Endodermal cell (in vitro differentiated cells): ENCODE results near the gene KLRC3. TPM values are rescaled to one million over a fixed set of nuclear protein-coding genes. Genes with fewer than 3 reads are reported as not detected.

Experiments used
- DNase-seq: peaks from one replicate; pipeline ENCODE4 v3.0.0-alpha.2; 2017
- H3K27ac ChIP-seq: 2 replicates; pipeline ENCODE4 v1.5.1; 2013; ENCODE audit warnings: mild to moderate bottlenecking, low read depth, low read length, moderate library complexity
- H3K27me3 ChIP-seq: 2 replicates; pipeline ENCODE4 v1.6.1; 2013; ENCODE audit warnings: mild to moderate bottlenecking, low read length, moderate library complexity; ENCODE audit not compliant: insufficient read depth, control insufficient read depth, poor library complexity, severe bottlenecking
- H3K36me3 ChIP-seq: 2 replicates; pipeline ENCODE4 v1.7.0; 2013; ENCODE audit warnings: mild to moderate bottlenecking, low read length, moderate library complexity; ENCODE audit not compliant: control insufficient read depth, insufficient read depth
- H3K4me1 ChIP-seq: one replicate; pipeline ENCODE4 v1.7.0; 2013; ENCODE audit warnings: low read length; ENCODE audit not compliant: control insufficient read depth, insufficient read depth
- H3K4me3 ChIP-seq: 2 replicates; pipeline ENCODE4 v1.5.1; 2013; ENCODE audit warnings: mild to moderate bottlenecking, low read length, moderate library complexity
- H3K9ac ChIP-seq: 2 replicates; pipeline ENCODE4 v1.6.1; 2013; ENCODE audit warnings: mild to moderate bottlenecking, low read length, moderate library complexity; ENCODE audit not compliant: poor library complexity, severe bottlenecking; ENCODE audit errors: extremely low read depth
- H3K9me3 ChIP-seq: 2 replicates; pipeline ENCODE4 v1.6.1; 2013; ENCODE audit warnings: mild to moderate bottlenecking, low read length, moderate library complexity; ENCODE audit not compliant: control insufficient read depth
- H3K27ac Mint-ChIP-seq: 2 replicates; pipeline ENCODE4 v1.8.0; 2020; ENCODE audit warnings: mixed read lengths
- H3K27me3 Mint-ChIP-seq: 2 replicates; pipeline ENCODE4 v1.8.0; 2021; ENCODE audit warnings: mild to moderate bottlenecking, mixed read lengths; ENCODE audit not compliant: insufficient read depth
- H3K36me3 Mint-ChIP-seq: 2 replicates; pipeline ENCODE4 v1.8.0; 2020; ENCODE audit warnings: low read depth, mixed read lengths
- H3K4me1 Mint-ChIP-seq: 2 replicates; pipeline ENCODE4 v1.8.0; 2020; ENCODE audit warnings: mixed read lengths
- H3K4me3 Mint-ChIP-seq: 2 replicates; pipeline ENCODE4 v1.8.0; 2020; ENCODE audit warnings: mild to moderate bottlenecking, moderate library complexity, mixed read lengths
- H3K9me3 Mint-ChIP-seq: 2 replicates; pipeline ENCODE4 v1.8.0; 2020; ENCODE audit warnings: mild to moderate bottlenecking, mixed read lengths
- CTCF ChIP-seq: fragments of 200-600 bp; sonication (generic); conservative IDR thresholded peaks from 2 replicates; pipeline ENCODE4 v1.5.0; 2021; ENCODE audit warnings: antibody characterized with exemption, mild to moderate bottlenecking
- WGBS, 2 experiments: methylation state at CpG; one replicate each; pipeline versions ENCODE4 v1.1.5 to v1.1.7; 2013; ENCODE audit warnings: missing lambda C conversion rate in 2 of 2, mixed read lengths in 1 of 2; ENCODE audit not compliant: insufficient coverage in 1 of 2, insufficient read length in 1 of 2; 5-methylcytosine and 5-hydroxymethylcytosine counted together
- total RNA-seq, 2 donors: library from RNA; stranded (reverse); fragmentation: NEBNext Ultra II Directional in 1 of 2; extraction: Animal tissue kit (Norgen Biotek cat#: 25700) in 1 of 2; gene quantifications; 2 replicates in 1 of 2; 3 replicates in 1 of 2; pipeline ENCODE4 v1.2.1, GENCODE V29; 2021

KLRC3 gene
- total RNA-seq, 2 donors from 2014 or later, result not detected

- Mint-ChIP-seq H3K4me1 (peaks cover 10% of the 10 kb centered on the region), H3K27me3 (no peaks in the 10 kb centered on the region), H3K9me3 (peaks cover 42% of the 10 kb centered on the region), H3K27ac (no peak overlapping the region), H3K4me3 (no peak overlapping the region), H3K36me3 (peaks cover 26% of the 10 kb centered on the region)
- Histone ChIP-seq H3K27me3 (peaks cover 30% of the 10 kb centered on the region), H3K9ac (no peak overlapping the region), H3K27ac (no peak overlapping the region), H3K9me3 (peaks cover 40% of the 10 kb centered on the region), H3K4me3 (peak overlapping the region; percentile 77), H3K4me1 (peaks cover 8% of the 10 kb centered on the region), H3K36me3 (no peaks in the 10 kb centered on the region)
- WGBS, 2 experiments, result 29 to 56% methylated on average over 11 to 19 of the region's 19 CpGs
- TF ChIP-seq CTCF, result no peak
- DNase-seq, result peak; percentile 80
Measured at GRCh38 chr12:10363914-10364814, 56.2 kb downstream of the KLRC3 start.

- peaks cover 45% of the 10 kb centered on the region for H3K9me3 Mint-ChIP-seq
- Histone ChIP-seq H3K27ac (no peak overlapping the region), H3K4me3 (no peak overlapping the region), H3K4me1 (peaks cover 8% of the 10 kb centered on the region), H3K36me3 (no peaks in the 10 kb centered on the region), H3K27me3 (peaks cover 30% of the 10 kb centered on the region), H3K9me3 (peaks cover 46% of the 10 kb centered on the region), H3K9ac (no peak overlapping the region)
- WGBS, 2 experiments, result 91% methylated on average over 5 of the region's 5 CpGs; no CpG with 5 or more reads in 1 of the 2 experiments
- DNase-seq, result no peak
- H3K27me3 Mint-ChIP-seq, result no peaks in the 10 kb centered on the region
- H3K27ac Mint-ChIP-seq, result no peak overlapping the region
- TF ChIP-seq CTCF, result no peak
- peaks cover 27% of the 10 kb centered on the region for H3K36me3 Mint-ChIP-seq
- H3K4me1 Mint-ChIP-seq, result peaks cover 15% of the 10 kb centered on the region
- H3K4me3 Mint-ChIP-seq, result no peak overlapping the region
Measured at GRCh38 chr12:10363658-10363913, 56.8 kb downstream of the KLRC3 start.

- Mint-ChIP-seq H3K4me3 (peak overlapping the region; percentile 14), H3K27me3 (no peaks in the 10 kb centered on the region), H3K27ac (no peak overlapping the region), H3K9me3 (peaks cover 45% of the 10 kb centered on the region), H3K4me1 (peaks cover 20% of the 10 kb centered on the region), H3K36me3 (peaks cover 23% of the 10 kb centered on the region)
- Histone ChIP-seq H3K27me3 (peaks cover 30% of the 10 kb centered on the region), H3K27ac (no peak overlapping the region), H3K4me3 (no peak overlapping the region), H3K36me3 (no peaks in the 10 kb centered on the region), H3K4me1 (peaks cover 8% of the 10 kb centered on the region), H3K9me3 (peaks cover 47% of the 10 kb centered on the region), H3K9ac (no peak overlapping the region)
- WGBS, 2 experiments, result 43 to 60% methylated on average over 1 to 8 of the region's 9 CpGs
- no peak for TF ChIP-seq CTCF
- peak; percentile 51 for DNase-seq
Measured at GRCh38 chr12:10362828-10363657, 57.4 kb downstream of the KLRC3 start.
